ENCODE data around the gene PALLD.
"Not testable (repeated sequence)": the region's sequence is repeated elsewhere in the genome, so short reads cannot be mapped to it uniquely, and the experiment has no call there.

PALLD gene

GRCh38 chr4:168928875-168929274, 432.0 kb downstream of the PALLD start:
- no peak for DNase-seq

GRCh38 chr4:168930413-168931196, 433.8 kb downstream of the PALLD start:
- DNase-seq: no peak

- DNase-seq: no peak
These were observed 434.4 kb downstream of the PALLD start for GRCh38 chr4:168931215-168931650.

GRCh38 chr4:168932138-168932537, 435.3 kb downstream of the PALLD start:
- DNase-seq: no peak

- no peak for DNase-seq
These were observed 436.6 kb downstream of the PALLD start for GRCh38 chr4:168933423-168933822.

GRCh38 chr4:168937473-168937872, 440.6 kb downstream of the PALLD start:
- DNase-seq: not testable (repeated sequence)

GRCh38 chr4:168942985-168943384, 446.1 kb downstream of the PALLD start:
- DNase-seq: no peak

- DNase-seq: no peak
These were observed 448.4 kb downstream of the PALLD start for GRCh38 chr4:168945291-168945690.

- not testable (repeated sequence) for DNase-seq
These were observed 456.0 kb downstream of the PALLD start for GRCh38 chr4:168952821-168953246.

GRCh38 chr4:168955674-168956073, 458.8 kb downstream of the PALLD start:
- no peak for DNase-seq

GRCh38 chr4:168960716-168961115, 463.9 kb downstream of the PALLD start:
- DNase-seq: no peak

- no peak for DNase-seq
These were observed 475.7 kb downstream of the PALLD start for GRCh38 chr4:168972596-168972995.
